Testis (tissue), 3 donors: ENCODE measurements around the gene DYNLL1. TPM values are rescaled to one million over a fixed set of nuclear protein-coding genes. Genes with fewer than 3 reads are reported as not detected.
"Not testable (repeated sequence)": the region's sequence is repeated elsewhere in the genome, so short reads cannot be mapped to it uniquely, and the experiment has no call there.

Source experiments
- DNase-seq: peaks from one replicate; pipeline ENCODE4 v3.0.0-alpha.2; 2019
- H3K27ac ChIP-seq, 2 donors: fragments of 200-600 bp; sonication (generic); one replicate each; pipeline ENCODE4 v1.5.1; 2019
- H3K27me3 ChIP-seq: fragments of 200-600 bp; sonication (generic); one replicate; pipeline ENCODE4 v1.5.1; 2019
- H3K36me3 ChIP-seq: fragments of 200-600 bp; sonication (generic); one replicate; pipeline ENCODE4 v1.5.1; 2017; ENCODE audit warnings: low read depth; ENCODE audit errors: missing control alignments
- H3K4me1 ChIP-seq: fragments of 200-600 bp; sonication (generic); one replicate; pipeline ENCODE4 v1.5.1; 2019
- H3K4me3 ChIP-seq, 2 donors: fragments of 200-600 bp; sonication (generic); one replicate each; pipeline ENCODE4 v1.5.1; 2017 to 2019
- H3K9me3 ChIP-seq: fragments of 200-600 bp; sonication (generic); one replicate; pipeline ENCODE4 v1.5.1; 2017
- CTCF ChIP-seq, 3 experiments: fragments of 450-650 bp in 2 of 3; fragments of 200-600 bp in 1 of 3; sonication (generic) in 1 of 3; IDR thresholded peaks; one replicate each; pipeline ENCODE4 v1.5.1; 2016 to 2019; ENCODE audit warnings: antibody characterized with exemption in 3 of 3, mild to moderate bottlenecking in 2 of 3, moderate library complexity in 1 of 3
- POLR2A ChIP-seq: fragments of 450-650 bp; IDR thresholded peaks from one replicate; pipeline ENCODE4 v1.6.1; 2017; ENCODE audit warnings: antibody characterized with exemption, mild to moderate bottlenecking, moderate library complexity
- WGBS, 2 donors: methylation state at CpG; one replicate each; pipeline ENCODE4 v1.1.5; 2018; 5-methylcytosine and 5-hydroxymethylcytosine counted together
- intact Hi-C: fragments of 100-400 bp; cut with DNase I; formaldehyde crosslinking; loops from one replicate; pipeline ENCODE4 v1.15.1; 2023; ENCODE audit warnings: low total_unique reads
- polyA plus RNA-seq: library from polyadenylated mRNA; stranded (reverse); fragments of 350-450 nt; fragmentation: Illumina TruSeq; extraction: RNeasy Lipid Tissue Mini Kit (QIAGEN cat#74804); gene quantifications from one replicate; pipeline ENCODE4 v1.2.3, GENCODE V29; 2014; ENCODE audit warnings: low read depth, low replicate concordance; ENCODE audit not compliant: insufficient read depth
- total RNA-seq, 2 donors: library from RNA; depleted of rRNA; stranded (reverse); fragments of >200 nt; gene quantifications; one replicate each; pipeline ENCODE4 v1.2.3, GENCODE V29; 2016

DYNLL1 gene
- total and polyA plus RNA-seq, 3 donors from 2014 or later, result 404 to 725 (median 461) TPM

GRCh38 chr12:120522568-120522967 lies 26.7 kb downstream of the DYNLL1 start:
- Histone ChIP-seq H3K36me3 (no peaks in the 10 kb centered on the region), H3K27ac (no peak overlapping the region), H3K9me3 (no peaks in the 10 kb centered on the region), H3K4me3 (no peak overlapping the region), H3K4me1 (no peaks in the 10 kb centered on the region), H3K27me3 (no peaks in the 10 kb centered on the region)
- no peak for DNase-seq
- TF ChIP-seq CTCF (IDR thresholded peaks at IDR 0.05) (no peak), POLR2A (no peak)
- intact Hi-C loops, result no loop called here
- 87 to 94% methylated on average over 8 to 9 of the region's 9 CpGs for WGBS, 2 donors

DNA sequence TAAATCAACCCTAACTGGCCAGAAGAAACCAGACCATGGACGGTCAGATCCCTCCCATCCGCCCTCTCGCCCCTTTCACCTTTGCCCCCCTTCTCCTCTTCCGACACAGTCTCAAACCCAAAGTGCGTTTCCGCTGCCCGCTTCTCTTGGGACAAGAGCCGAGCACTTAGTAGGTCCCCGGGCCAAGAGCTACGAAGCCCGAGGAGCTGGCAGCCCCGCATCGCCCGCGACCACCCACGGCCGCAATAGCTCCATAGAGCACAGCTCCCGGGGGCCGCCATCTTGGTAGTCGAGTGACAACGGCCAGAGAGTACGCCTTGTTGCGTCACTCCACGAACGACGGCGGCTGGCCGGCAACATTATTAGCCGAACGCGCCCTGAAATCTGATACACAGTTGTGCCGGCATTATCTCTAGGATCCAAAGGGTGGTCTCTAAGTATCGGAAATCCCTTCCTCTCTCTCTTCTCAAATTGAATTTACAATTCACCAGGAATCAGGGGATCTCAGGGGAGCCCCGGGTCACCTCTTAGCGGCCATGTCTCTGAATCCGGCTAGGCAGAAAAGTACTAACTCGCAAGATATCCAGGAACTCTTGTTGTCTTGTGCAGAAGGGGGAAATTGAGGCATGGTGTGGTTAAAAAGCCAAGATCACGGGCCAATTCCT lies 33.1 kb downstream of the DYNLL1 start, which contains the start of gene COQ5:
TSS of gene COQ5 (minus strand) at position 298 of the 665 bp plus-strand sequence. CDS start at position 281, 17 bp downstream.
- peak; percentile 97 for DNase-seq
- no peaks in the 10 kb centered on the region for H3K9me3 ChIP-seq
- peak within 1 kb of the TSS; percentile 93 to 95 for H3K27ac ChIP-seq
- peaks cover 8% of the 10 kb centered on the region for H3K4me1 ChIP-seq
- H3K36me3 ChIP-seq, result no peaks in the 10 kb centered on the region
- no peak for TF ChIP-seq POLR2A
- peak within 1 kb of the TSS; percentile 83 to 84 for H3K4me3 ChIP-seq
- intact Hi-C loops, result no loop called here
- H3K27me3 ChIP-seq, result no peaks in the 10 kb centered on the region
- WGBS, 2 donors, result 0% methylated on average over 36 to 38 of the region's 38 CpGs

GRCh38 chr12:120529641-120530417 lies 33.9 kb downstream of the DYNLL1 start:
- no peak for TF ChIP-seq POLR2A
- no peak for TF ChIP-seq CTCF (IDR thresholded peaks at IDR 0.05)
- Histone ChIP-seq H3K4me1 (peaks cover 8% of the 10 kb centered on the region), H3K4me3 (peak overlapping the region; percentile 83 to 84), H3K27ac (peak overlapping the region; percentile 93 to 95), H3K27me3 (no peaks in the 10 kb centered on the region), H3K9me3 (no peaks in the 10 kb centered on the region), H3K36me3 (no peaks in the 10 kb centered on the region)
- DNase-seq, result peak; percentile 42
- 30 to 40% methylated on average over 19 of the region's 19 CpGs for WGBS, 2 donors
- intact Hi-C loops, result no loop called here

DNA sequence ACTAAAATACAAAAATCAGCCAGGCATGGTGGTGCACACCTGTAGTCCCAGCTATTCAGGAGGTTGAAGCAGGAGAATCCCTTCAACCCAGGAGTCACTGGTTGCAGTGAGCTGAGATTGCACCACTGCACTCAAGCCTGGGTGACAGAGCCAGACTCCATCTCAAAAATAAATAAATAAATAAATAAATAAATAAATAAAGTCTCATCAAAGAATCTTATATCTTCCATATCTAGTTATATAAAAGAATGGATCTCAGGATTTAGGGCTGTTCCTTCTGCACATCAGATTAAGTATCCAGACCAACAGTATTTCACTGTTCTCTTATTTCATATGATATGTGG lies 34.5 kb downstream of the DYNLL1 start:
- DNase-seq, H3K27ac ChIP-seq, intact Hi-C loops, H3K9me3 ChIP-seq, H3K27me3 ChIP-seq, H3K4me3 ChIP-seq, H3K4me1 ChIP-seq, H3K36me3 ChIP-seq: not testable (repeated sequence)

DNA sequence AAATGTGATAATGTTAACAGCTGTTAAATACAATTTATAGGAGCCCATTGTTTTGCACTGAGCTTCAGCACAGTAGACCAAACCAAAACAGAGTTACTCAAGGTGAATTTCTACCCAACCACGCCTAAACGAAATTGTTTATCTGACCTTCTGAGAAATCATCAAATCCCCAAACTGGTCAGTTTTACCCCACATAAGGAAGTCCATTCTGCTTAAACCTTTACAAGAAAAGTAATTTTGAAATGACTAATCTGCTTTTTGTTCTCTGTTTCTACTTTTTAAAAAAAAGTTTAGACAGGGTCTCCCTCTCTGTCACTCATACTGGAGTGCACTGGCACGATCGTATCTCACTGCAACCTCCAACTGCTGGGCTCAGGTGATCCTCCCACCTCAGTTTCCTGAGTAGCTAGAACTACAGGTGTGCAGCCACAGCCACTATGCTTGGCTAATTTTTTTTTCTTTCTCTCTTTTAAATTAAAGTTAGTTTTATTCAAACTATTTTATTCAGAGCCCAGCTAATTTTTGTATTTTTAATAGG lies 36.9 kb downstream of the DYNLL1 start:
- H3K27ac ChIP-seq, result no peak overlapping the region
- H3K9me3 ChIP-seq, result no peaks in the 10 kb centered on the region
- 73 to 76% methylated on average over 4 of the region's 4 CpGs for WGBS, 2 donors
- H3K4me3 ChIP-seq, result no peak overlapping the region
- intact Hi-C loops, result no loop called here
- TF ChIP-seq POLR2A, result no peak
- no peak for TF ChIP-seq CTCF (IDR thresholded peaks at IDR 0.05)
- no peaks in the 10 kb centered on the region for H3K36me3 ChIP-seq
- no peak for DNase-seq
- H3K27me3 ChIP-seq, result no peaks in the 10 kb centered on the region
- peaks cover 29% of the 10 kb centered on the region for H3K4me1 ChIP-seq
